ENCODE results near the gene VANGL2.

VANGL2 gene

GRCh38 chr1:160405331-160405877 is 5.0 kb downstream of the VANGL2 start:
- no peak for DNase-seq (ENCODE audit: low read depth in 2 of 2)

- DNase-seq (ENCODE audit: low read depth in 2 of 2), result no peak
These were observed 6.0 kb downstream of the VANGL2 start for GRCh38 chr1:160406131-160406968.

GRCh38 chr1:160407839-160408801 is 7.8 kb downstream of the VANGL2 start:
- DNase-seq (ENCODE audit: low read depth in 2 of 2), result no peak

GRCh38 chr1:160408864-160409263 is 8.5 kb downstream of the VANGL2 start:
- DNase-seq (ENCODE audit: low read depth in 2 of 2), result no peak

- no peak for DNase-seq (ENCODE audit: low read depth in 2 of 2)
These were observed 9.1 kb downstream of the VANGL2 start for GRCh38 chr1:160409486-160409885.

- DNase-seq (ENCODE audit: low read depth in 2 of 2), result no peak
These were observed 10.1 kb downstream of the VANGL2 start for GRCh38 chr1:160410406-160411005.

- DNase-seq (ENCODE audit: low read depth in 2 of 2), result no peak
These were observed 11.1 kb downstream of the VANGL2 start for GRCh38 chr1:160411271-160412027.

- DNase-seq (ENCODE audit: low read depth in 2 of 2), result no peak
These were observed 11.6 kb downstream of the VANGL2 start for GRCh38 chr1:160412028-160412362.

- DNase-seq (ENCODE audit: low read depth in 2 of 2), result no peak
These were observed 13.4 kb downstream of the VANGL2 start for GRCh38 chr1:160413716-160414115.

- DNase-seq (ENCODE audit: low read depth in 2 of 2), result no peak
These were observed 14.5 kb downstream of the VANGL2 start for GRCh38 chr1:160414881-160415280.

GRCh38 chr1:160415696-160416290 is 15.4 kb downstream of the VANGL2 start:
- no peak for DNase-seq (ENCODE audit: low read depth in 2 of 2)

GRCh38 chr1:160416369-160416768 is 16.0 kb downstream of the VANGL2 start:
- DNase-seq (ENCODE audit: low read depth in 2 of 2), result no peak

GRCh38 chr1:160418483-160418882 is 18.1 kb downstream of the VANGL2 start:
- DNase-seq (ENCODE audit: low read depth in 2 of 2), result no peak

GRCh38 chr1:160419150-160419837 is 18.9 kb downstream of the VANGL2 start:
- DNase-seq (ENCODE audit: low read depth in 2 of 2), result no peak

GRCh38 chr1:160419838-160420169 is 19.4 kb downstream of the VANGL2 start:
- DNase-seq (ENCODE audit: low read depth in 2 of 2), result no peak

GRCh38 chr1:160420881-160421842 is 20.8 kb downstream of the VANGL2 start:
- no peak for DNase-seq (ENCODE audit: low read depth in 2 of 2)

- no peak for DNase-seq (ENCODE audit: low read depth in 2 of 2)
These were observed 21.5 kb downstream of the VANGL2 start for GRCh38 chr1:160421881-160422280.

GRCh38 chr1:160423966-160424365 is 23.6 kb downstream of the VANGL2 start:
- no peak for DNase-seq (ENCODE audit: low read depth in 2 of 2)

- no peak for DNase-seq (ENCODE audit: low read depth in 2 of 2)
These were observed 25.5 kb downstream of the VANGL2 start for GRCh38 chr1:160425847-160426246.

Data from stimulated activated CD4-positive, alpha-beta T cell treated with anti-CD3 and anti-CD28 coated beads, Interleukin-15, amount 100 ng/mL, for 48 hours (primary cell).